B cell (primary cell): Measurements from ENCODE around the gene NUP210L. TPM values are rescaled to one million over a fixed set of nuclear protein-coding genes. Genes with fewer than 3 reads are reported as not detected.

ENCODE experiments used
- ATAC-seq: fragments of 200-7000 bp; cut with Tn5 transposase; one replicate; pipeline ENCODE4 v1.10.0; 2021; ENCODE audit warnings: low read depth, mild to moderate bottlenecking, moderate number of reproducible peaks, moderate library complexity
- CTCF ChIA-PET: fragments of 350-600 bp; sonication (Branson Sonifier 250); formaldehyde crosslinking; loops from one replicate; lab custom pipeline; 2021; ENCODE audit warnings: antibody characterized with exemption, inconsistent platforms; lab: Charles Lee
- POLR2A ChIA-PET: fragments of 350-600 bp; sonication (Branson Sonifier 250); formaldehyde crosslinking; loops from one replicate; lab custom pipeline; 2021; ENCODE audit warnings: antibody characterized with exemption; lab: Charles Lee
- DNase-seq: peaks from one replicate; pipeline ENCODE4 v3.0.0; 2013
- H2AFZ ChIP-seq: 2 replicates; pipeline ENCODE4 v1.6.1; 2012; ENCODE audit warnings: mild to moderate bottlenecking, low read depth, low read length; ENCODE audit not compliant: insufficient read depth, poor library complexity, severe bottlenecking
- H3K27ac ChIP-seq, 2 donors: 1 replicate in 1 of 2; 2 replicates in 1 of 2; pipeline ENCODE4 v1.5.1; 2012 to 2013; ENCODE audit warnings: low read length in 2 of 2, mild to moderate bottlenecking in 2 of 2, moderate library complexity in 1 of 2
- H3K27me3 ChIP-seq, 4 experiments: fragments of 200-600 bp in 1 of 4; sonication (generic) in 1 of 4; replicated peaks in 1 of 4; 1 replicate in 2 of 4; 2 replicates in 2 of 4; pipeline versions ENCODE4 v1.6.1 to v1.7.0; 2013 to 2016; ENCODE audit warnings: low read length in 3 of 4, mild to moderate bottlenecking in 2 of 4, mixed read lengths in 1 of 4, moderate library complexity in 1 of 4; ENCODE audit not compliant: insufficient read depth in 4 of 4, control insufficient read depth in 3 of 4; ENCODE audit errors: control extremely low read depth in 1 of 4
- H3K36me3 ChIP-seq, 2 experiments: replicated peaks in 1 of 2; 1 replicate in 1 of 2; 2 replicates in 1 of 2; pipeline versions ENCODE4 v1.6.1 to v1.7.1; 2013; ENCODE audit warnings: low read length in 1 of 2; ENCODE audit not compliant: insufficient read depth in 2 of 2, control insufficient read depth in 1 of 2; ENCODE audit errors: control extremely low read depth in 1 of 2, extremely low read depth in 1 of 2
- H3K4me1 ChIP-seq, 2 donors: fragments of 200-600 bp in 1 of 2; sonication (generic) in 1 of 2; 1 replicate in 1 of 2; 2 replicates in 1 of 2; pipeline versions ENCODE4 v1.5.1 to v1.6.1; 2013 to 2017; ENCODE audit warnings: low read length in 2 of 2; ENCODE audit not compliant: control insufficient read depth in 2 of 2, insufficient read depth in 2 of 2
- H3K4me2 ChIP-seq: replicated peaks from 2 replicates; pipeline ENCODE3; 2012; ENCODE audit warnings: mild to moderate bottlenecking, low read depth, low read length; ENCODE audit not compliant: poor library complexity, severe bottlenecking
- H3K4me3 ChIP-seq, 5 experiments: fragments of 200-600 bp in 1 of 5; sonication (generic) in 1 of 5; 1 replicate in 3 of 5; 2 replicates in 2 of 5; pipeline versions ENCODE4 v1.5.1 to v1.7.0; 2011 to 2016; ENCODE audit warnings: low read length in 4 of 5, mild to moderate bottlenecking in 4 of 5, low read depth in 2 of 5, control low read depth in 1 of 5, moderate library complexity in 1 of 5; ENCODE audit not compliant: insufficient read depth in 1 of 5; ENCODE audit errors: control extremely low read depth in 1 of 5, extremely low read depth in 1 of 5
- H3K79me2 ChIP-seq: fragments of 200-600 bp; sonication (generic); one replicate; pipeline ENCODE4 v1.6.0; 2016; ENCODE audit warnings: low read length; ENCODE audit not compliant: control insufficient read depth, insufficient read depth
- H3K9ac ChIP-seq: fragments of 200-600 bp; sonication (generic); 2 replicates; pipeline ENCODE4 v1.6.1; 2017; ENCODE audit warnings: mild to moderate bottlenecking, low read length, moderate library complexity
- H3K9me3 ChIP-seq, 3 donors: one replicate each; pipeline versions ENCODE4 v1.6.1 to v1.7.1; 2013; ENCODE audit warnings: low read length in 2 of 3; ENCODE audit not compliant: control insufficient read depth in 2 of 3, insufficient read depth in 1 of 3; ENCODE audit errors: control extremely low read depth in 1 of 3
- H4K20me1 ChIP-seq: 2 replicates; pipeline ENCODE4 v1.6.0; 2012; ENCODE audit warnings: mild to moderate bottlenecking, low read length; ENCODE audit not compliant: insufficient read depth, control insufficient read depth, poor library complexity, severe bottlenecking
- H3K27ac Mint-ChIP-seq: one replicate; pipeline ENCODE4 v1.8.0; 2021; ENCODE audit warnings: mixed read lengths
- H3K27me3 Mint-ChIP-seq: one replicate; pipeline ENCODE4 v1.8.0; 2021; ENCODE audit warnings: mixed read lengths
- H3K4me1 Mint-ChIP-seq: one replicate; pipeline ENCODE4 v1.8.0; 2021; ENCODE audit warnings: mixed read lengths
- H3K4me3 Mint-ChIP-seq: one replicate; pipeline ENCODE4 v1.8.0; 2021; ENCODE audit warnings: mixed read lengths
- H3K9me3 Mint-ChIP-seq: one replicate; pipeline ENCODE4 v1.8.0; 2022; ENCODE audit warnings: mixed read lengths; ENCODE audit not compliant: insufficient read depth
- CTCF ChIP-seq: fragments of 200-600 bp; IDR thresholded peaks from one replicate; pipeline ENCODE4 v1.8.0; 2022; ENCODE audit warnings: antibody characterized with exemption, mild to moderate bottlenecking
- EZH2 ChIP-seq: IDR thresholded peaks from 2 replicates; pipeline ENCODE4 v1.6.1; 2012; ENCODE audit warnings: borderline replicate concordance, low read depth, mild to moderate bottlenecking, moderate library complexity, low read length; ENCODE audit not compliant: insufficient read depth, poor library complexity, severe bottlenecking
- WGBS: methylation state at CpG from one replicate; pipeline ENCODE4 v1.1.5; 2013; ENCODE audit warnings: missing lambda C conversion rate; ENCODE audit not compliant: insufficient coverage; 5-methylcytosine and 5-hydroxymethylcytosine counted together
- intact Hi-C: fragments of 100-400 bp; cut with micrococcal nuclease; formaldehyde crosslinking; loops from one replicate; pipeline ENCODE4 v1.10.0; 2022
- polyA plus RNA-seq: library from polyadenylated mRNA; depleted of rRNA; stranded (reverse); fragments of >200 nt; gene quantifications from 2 replicates; pipeline ENCODE4 v1.2.3, GENCODE V29; 2012
- total RNA-seq, 2 donors: library from RNA; stranded (reverse); fragments of 120-200 nt in 1 of 2; gene quantifications; 1 replicate in 1 of 2; 2 replicates in 1 of 2; pipeline versions ENCODE4 v1.2.3 to v1.2.4, GENCODE V29; 2013 to 2022

The NUP210L gene
- total and polyA plus RNA-seq, 2 donors (not counting 1 experiment from before 2014, with no cell fraction given), result 0.04 to 0.20 TPM

- H3K9me3 ChIP-seq, result peaks cover 0 to 5% (median 0%) of the 10 kb centered on the region in 3 donors
- Mint-ChIP-seq H3K4me1 (no peaks in the 10 kb centered on the region), H3K27ac (no peak overlapping the region), H3K9me3 (no peaks in the 10 kb centered on the region), H3K4me3 (no peak overlapping the region), H3K27me3 (peaks cover 10% of the 10 kb centered on the region)
- ChIA-PET CTCF (no interaction called here), POLR2A (no interaction called here)
- H3K4me1 ChIP-seq, result no peaks in the 10 kb centered on the region
- H4K20me1 ChIP-seq, result no peaks in the 10 kb centered on the region
- H3K4me3 ChIP-seq, result no peak overlapping the region
- ATAC-seq, result no peak
- no CpG with 5 or more reads among the region's 4 CpGs for WGBS
- no peak overlapping the region for H3K9ac ChIP-seq
- no peak overlapping the region for H2AFZ ChIP-seq
- TF ChIP-seq CTCF (no peak), EZH2 (no peak)
- H3K4me2 ChIP-seq, result no peak overlapping the region
- no peak for DNase-seq
- no peak overlapping the region for H3K27ac ChIP-seq
- H3K36me3 ChIP-seq, result no peaks in the 10 kb centered on the region
- no peaks in the 10 kb centered on the region for H3K27me3 ChIP-seq
- H3K79me2 ChIP-seq, result no peaks in the 10 kb centered on the region
- intact Hi-C loops, result no loop called here
Measured at GRCh38 chr1:154094411-154094810, 60.5 kb downstream of the NUP210L start.

GRCh38 chr1:154093699-154094098, 61.2 kb downstream of the NUP210L start:
- no peaks in the 10 kb centered on the region for H3K9me3 Mint-ChIP-seq
- WGBS, result 75% methylated on average over 3 of the region's 3 CpGs
- Histone ChIP-seq H3K36me3 (no peaks in the 10 kb centered on the region), H3K27me3 (no peaks in the 10 kb centered on the region), H4K20me1 (no peaks in the 10 kb centered on the region), H3K4me2 (no peak overlapping the region), H3K9me3 (peaks cover 0 to 3% (median 0%) of the 10 kb centered on the region in 3 donors), H3K4me3 (no peak overlapping the region), H3K27ac (no peak overlapping the region), H3K9ac (no peak overlapping the region), H3K79me2 (no peaks in the 10 kb centered on the region), H3K4me1 (no peaks in the 10 kb centered on the region), H2AFZ (no peak overlapping the region)
- H3K27ac Mint-ChIP-seq, result no peak overlapping the region
- intact Hi-C loops, result no loop called here
- no peak overlapping the region for H3K4me3 Mint-ChIP-seq
- peaks cover 10% of the 10 kb centered on the region for H3K27me3 Mint-ChIP-seq
- H3K4me1 Mint-ChIP-seq, result no peaks in the 10 kb centered on the region
- DNase-seq (no peak), ATAC-seq (no peak)
- ChIA-PET POLR2A (no interaction called here), CTCF (no interaction called here)
- TF ChIP-seq EZH2 (no peak), CTCF (no peak)
